ENCODE data around the gene RPL10. TPM values are rescaled to one million over a fixed set of nuclear protein-coding genes. Genes with fewer than 3 reads are reported as not detected.

RPL10 gene
- 1,000 to 10,000 TPM; 3,636 to 5,147 (median 4,635) TPM for polyA plus RNA-seq (ENCODE audit: low read depth in 6 of 6)

DNA sequence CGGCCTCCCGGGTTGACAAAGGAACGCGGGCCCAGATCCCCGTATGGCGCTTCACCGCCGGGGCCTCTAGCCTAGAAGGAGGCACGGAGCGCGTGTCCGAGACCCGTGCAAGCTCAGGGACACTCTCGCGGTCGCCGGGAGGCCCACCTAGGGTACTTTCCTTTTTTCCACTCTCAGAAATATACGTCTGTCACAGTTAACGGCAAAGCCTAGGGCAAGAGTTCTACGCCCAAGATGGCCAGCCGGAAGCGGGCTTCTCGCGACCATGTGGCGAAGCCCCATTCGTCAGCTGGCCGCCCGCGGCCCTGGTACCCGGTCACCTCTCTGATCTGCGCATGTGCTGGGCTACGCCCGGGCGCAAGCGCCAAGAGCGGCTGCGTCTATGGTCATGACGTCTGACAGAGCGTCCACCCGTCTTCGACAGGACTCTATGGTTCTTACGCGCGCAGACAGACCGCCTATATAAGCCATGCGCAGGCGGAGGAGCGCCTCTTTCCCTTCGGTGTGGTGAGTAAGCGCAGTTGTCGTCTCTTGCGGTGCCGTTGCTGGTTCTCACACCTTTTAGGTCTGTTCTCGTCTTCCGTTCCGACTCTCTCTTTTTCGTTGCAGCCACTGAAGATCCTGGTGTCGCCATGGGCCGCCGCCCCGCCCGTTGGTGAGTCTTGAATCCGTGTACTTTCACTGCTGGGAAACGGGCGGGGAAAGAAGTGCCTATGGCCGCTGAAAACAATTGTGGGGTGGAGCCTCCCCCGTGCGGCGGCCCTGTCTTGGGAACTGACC, at the start of gene RPL10:
RPL10 (plus strand) TSS at position 490 of the 780 bp plus-strand sequence; CDS start at position 633, 143 bp downstream.
- DNase-seq (peak; percentile 89), ATAC-seq (ENCODE audit: low read depth in 2 of 2) (peak; percentile 72 to 75)
- no peaks in the 10 kb centered on the region for H3K27me3 Mint-ChIP-seq
- peaks cover 17 to 21% of the 10 kb centered on the region in 2 donors for H3K36me3 Mint-ChIP-seq
- peaks cover 14 to 26% (median 14%) of the 10 kb centered on the region in 3 donors for H3K4me1 Mint-ChIP-seq
- peak within 1 kb of the TSS; percentile 98 to 100 (median 99) for H3K27ac Mint-ChIP-seq
- peaks cover 0 to 8% (median 0%) of the 10 kb centered on the region in 7 donors for H3K9me3 Mint-ChIP-seq
- H3K4me3 Mint-ChIP-seq: peak within 1 kb of the TSS; percentile 95 to 100 (median 98)

- Mint-ChIP-seq H3K36me3 (no peaks in the 10 kb centered on the region), H3K4me1 (peaks cover 16 to 31% (median 22%) of the 10 kb centered on the region in 3 donors), H3K4me3 (no peak overlapping the region), H3K9me3 (no peaks in the 10 kb centered on the region), H3K27ac (peak overlapping the region in 4 of 6 donors; percentile 36 to 69 (median 52)), H3K27me3 (no peaks in the 10 kb centered on the region)
- DNase-seq (no peak), ATAC-seq (ENCODE audit: low read depth in 2 of 2) (no peak)
Observed at GRCh38 chrX:154348646-154349358, 49.4 kb upstream of the RPL10 start.

- peak overlapping the region in 1 of 6 donors; percentile 36 for H3K27ac Mint-ChIP-seq
Observed at GRCh38 chrX:154349359-154349935, 48.7 kb upstream of the RPL10 start.

GRCh38 chrX:154349979-154350378, 48.2 kb upstream of the RPL10 start:
- H3K36me3 Mint-ChIP-seq: no peaks in the 10 kb centered on the region
- DNase-seq: no peak
- H3K27ac Mint-ChIP-seq: peak overlapping the region in 1 of 6 donors; percentile 36
- peak overlapping the region in 1 of 8 donors; percentile 41 for H3K4me3 Mint-ChIP-seq
- H3K9me3 Mint-ChIP-seq: no peaks in the 10 kb centered on the region
- H3K27me3 Mint-ChIP-seq: no peaks in the 10 kb centered on the region
- H3K4me1 Mint-ChIP-seq: peaks cover 16 to 31% (median 22%) of the 10 kb centered on the region in 3 donors
- no peak for ATAC-seq (ENCODE audit: low read depth in 2 of 2)

More at GRCh38 chrX:154349359-154349935, 48.7 kb upstream of the RPL10 start:
- ATAC-seq (ENCODE audit: low read depth in 2 of 2): no peak
- Mint-ChIP-seq H3K36me3 (no peaks in the 10 kb centered on the region), H3K9me3 (no peaks in the 10 kb centered on the region), H3K27me3 (no peaks in the 10 kb centered on the region), H3K4me3 (peak overlapping the region in 1 of 8 donors; percentile 19), H3K4me1 (peaks cover 16 to 31% (median 22%) of the 10 kb centered on the region in 3 donors)
- DNase-seq: no peak

DNA sequence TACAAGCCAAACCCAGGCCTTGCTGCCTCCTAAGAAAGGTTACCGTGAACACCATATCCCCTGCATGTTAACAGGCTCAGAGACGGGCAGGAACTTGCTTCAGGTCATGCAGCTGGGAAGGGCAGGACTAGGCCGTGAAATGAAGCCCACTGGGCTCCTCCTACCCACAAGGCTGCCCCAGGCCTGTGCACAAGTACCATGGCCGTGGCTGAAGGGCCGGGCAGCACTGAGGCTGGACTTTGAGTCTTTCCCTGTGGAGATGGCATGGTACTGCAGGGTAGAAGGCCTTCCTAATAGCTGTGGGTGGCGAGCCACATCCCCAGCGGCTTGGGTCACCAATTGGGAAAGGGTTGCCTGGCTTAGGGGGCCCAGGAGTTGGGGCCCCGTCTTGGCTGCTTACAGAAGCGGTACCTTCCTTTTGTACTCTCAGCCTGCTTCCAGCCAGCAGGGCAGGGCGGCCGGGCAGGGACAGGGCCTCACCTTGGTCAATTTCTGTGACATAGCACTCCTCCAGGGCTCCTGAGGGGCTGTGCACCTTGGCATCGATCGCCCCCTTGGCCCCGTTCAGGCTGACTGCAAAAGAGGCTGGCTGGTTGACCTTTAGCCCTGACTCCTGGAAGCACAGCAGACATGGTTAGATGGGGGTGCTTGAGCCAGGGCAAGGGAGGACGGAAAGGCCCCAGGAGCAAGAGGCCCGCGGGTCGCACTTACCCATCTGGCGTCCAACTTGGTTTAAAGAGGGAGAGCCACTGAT, 47.6 kb upstream of the RPL10 start:
- H3K27me3 Mint-ChIP-seq: no peaks in the 10 kb centered on the region
- no peaks in the 10 kb centered on the region for H3K9me3 Mint-ChIP-seq
- DNase-seq (no peak), ATAC-seq (ENCODE audit: low read depth in 2 of 2) (no peak)
- H3K36me3 Mint-ChIP-seq: no peaks in the 10 kb centered on the region
- H3K4me1 Mint-ChIP-seq: peaks cover 16 to 31% (median 22%) of the 10 kb centered on the region in 3 donors
- peak overlapping the region in 3 of 6 donors; percentile 66 to 82 (median 77) for H3K27ac Mint-ChIP-seq
- H3K4me3 Mint-ChIP-seq: peak overlapping the region in 6 of 8 donors; percentile 29 to 67 (median 46)

DNA sequence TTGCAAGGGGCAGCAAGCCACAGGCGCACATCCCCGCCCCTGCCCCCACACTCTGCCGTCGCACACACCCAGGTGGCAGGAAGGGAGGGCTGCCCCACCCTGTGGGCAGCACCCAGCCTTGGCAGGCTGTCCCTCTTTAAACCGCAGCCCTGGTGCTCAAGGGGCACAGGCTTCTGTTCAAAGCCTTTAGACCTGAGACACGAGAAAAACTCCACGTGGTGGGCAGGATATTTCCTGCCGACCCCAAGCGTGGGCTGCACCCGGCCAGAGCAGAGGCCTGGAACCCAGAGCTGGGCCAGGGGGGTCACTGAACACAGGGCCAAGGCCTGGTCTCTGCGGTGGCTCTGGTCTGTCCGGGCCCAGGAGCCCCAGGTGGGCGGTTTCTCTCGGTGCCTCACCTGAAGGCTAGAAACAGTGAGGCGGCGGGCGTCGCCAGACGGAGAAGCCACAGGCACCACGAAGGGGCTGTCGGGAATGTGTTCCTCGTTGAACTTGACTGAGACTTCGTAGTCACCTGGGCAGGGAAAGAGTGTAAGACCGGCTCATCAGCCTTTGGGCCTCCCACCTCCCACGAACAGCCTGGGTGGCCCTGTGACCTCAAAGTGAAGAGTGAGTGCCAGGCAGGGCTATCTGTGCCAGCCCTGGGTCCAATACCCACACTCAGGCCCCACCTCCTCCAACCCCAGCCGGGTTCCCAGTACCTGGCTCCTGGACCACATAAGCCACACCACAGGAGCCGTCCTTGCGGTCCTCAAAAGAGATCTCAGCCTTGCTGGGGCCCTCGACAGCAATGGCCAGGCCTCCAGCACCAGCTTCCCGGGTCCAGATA, 46.8 kb upstream of the RPL10 start:
- peaks cover 16 to 31% (median 22%) of the 10 kb centered on the region in 3 donors for H3K4me1 Mint-ChIP-seq
- ATAC-seq (ENCODE audit: low read depth in 2 of 2) (peak; percentile 54 to 62), DNase-seq (peak; percentile 57)
- H3K27me3 Mint-ChIP-seq: no peaks in the 10 kb centered on the region
- H3K27ac Mint-ChIP-seq: peak overlapping the region in 4 of 6 donors; percentile 59 to 94 (median 74)
- peak overlapping the region in 6 of 8 donors; percentile 29 to 51 (median 46) for H3K4me3 Mint-ChIP-seq
- H3K36me3 Mint-ChIP-seq: no peaks in the 10 kb centered on the region
- no peaks in the 10 kb centered on the region for H3K9me3 Mint-ChIP-seq

DNA sequence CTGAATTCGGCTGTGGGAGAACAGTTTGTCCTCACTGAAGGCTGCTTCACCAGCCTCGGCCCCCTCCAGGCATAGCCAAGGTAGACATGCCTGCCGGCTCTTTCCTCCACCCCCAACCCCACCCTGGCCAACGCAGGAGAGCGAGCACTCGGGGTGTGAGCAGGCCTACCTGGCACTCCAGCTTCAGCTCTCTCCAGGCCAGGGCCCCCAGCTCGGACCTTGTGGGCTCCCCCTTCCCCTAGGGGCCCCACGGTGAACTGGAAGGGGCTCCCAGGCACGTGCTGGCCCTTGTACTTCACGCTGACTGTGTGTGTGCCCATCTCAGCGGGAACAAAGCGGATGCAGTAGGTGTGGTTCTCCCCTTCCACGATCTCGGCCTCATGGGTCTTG, 46.2 kb upstream of the RPL10 start:
- Mint-ChIP-seq H3K27me3 (no peaks in the 10 kb centered on the region), H3K27ac (peak overlapping the region in 2 of 6 donors; percentile 66 to 67), H3K4me3 (peak overlapping the region in 4 of 8 donors; percentile 22 to 51 (median 46)), H3K9me3 (no peaks in the 10 kb centered on the region), H3K36me3 (no peaks in the 10 kb centered on the region), H3K4me1 (peaks cover 16 to 30% (median 21%) of the 10 kb centered on the region in 3 donors)
- no peak for ATAC-seq (ENCODE audit: low read depth in 2 of 2)
- no peak for DNase-seq

- no peak for DNase-seq
- H3K4me1 Mint-ChIP-seq: peaks cover 11 to 25% (median 17%) of the 10 kb centered on the region in 3 donors
- no peaks in the 10 kb centered on the region for H3K9me3 Mint-ChIP-seq
- H3K27me3 Mint-ChIP-seq: no peaks in the 10 kb centered on the region
- peak overlapping the region in 3 of 6 donors; percentile 33 to 34 (median 34) for H3K27ac Mint-ChIP-seq
- no peak for ATAC-seq (ENCODE audit: low read depth in 2 of 2)
- no peaks in the 10 kb centered on the region for H3K36me3 Mint-ChIP-seq
- peak overlapping the region in 1 of 8 donors; percentile 48 for H3K4me3 Mint-ChIP-seq
Observed at GRCh38 chrX:154352466-154352865, 45.7 kb upstream of the RPL10 start.

DNA sequence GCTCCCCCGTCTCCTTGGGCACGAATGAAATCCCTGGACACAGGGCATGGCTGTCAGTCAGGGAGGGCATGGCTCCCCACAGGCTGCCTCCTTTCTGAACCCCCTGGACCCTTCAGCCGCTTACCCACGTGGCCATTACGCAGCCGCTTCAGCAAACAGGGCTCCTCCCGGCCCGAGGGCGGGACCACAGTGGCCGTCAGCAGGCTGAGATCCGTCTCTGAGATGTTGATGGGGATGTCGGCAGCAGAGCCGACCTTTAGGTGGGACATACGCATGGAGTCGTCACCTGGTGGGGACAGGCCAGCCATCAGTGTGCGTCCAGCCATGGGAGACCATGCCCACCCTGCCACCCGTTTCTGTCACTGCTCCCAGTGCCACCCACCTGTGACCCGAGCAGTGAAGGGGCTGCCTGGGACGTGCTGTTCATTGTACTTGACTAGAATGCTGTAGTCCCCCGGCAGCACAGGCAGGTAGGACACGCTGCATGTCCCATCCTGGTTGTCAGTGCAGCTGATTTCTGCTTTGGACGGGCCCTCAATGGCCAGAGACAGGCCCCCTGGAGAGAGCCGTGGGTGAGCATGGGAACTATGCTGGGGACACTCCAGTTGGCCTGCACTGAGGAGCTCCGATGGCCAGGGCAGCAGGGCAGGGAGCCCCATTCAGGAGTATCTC, 44.9 kb upstream of the RPL10 start:
- ATAC-seq (ENCODE audit: low read depth in 2 of 2) (no peak), DNase-seq (no peak)
- Mint-ChIP-seq H3K27ac (peak overlapping the region in 3 of 6 donors; percentile 16 to 79 (median 37)), H3K4me1 (peaks cover 6 to 18% (median 15%) of the 10 kb centered on the region in 3 donors), H3K36me3 (no peaks in the 10 kb centered on the region), H3K4me3 (peak overlapping the region in 1 of 8 donors; percentile 12), H3K27me3 (no peaks in the 10 kb centered on the region), H3K9me3 (no peaks in the 10 kb centered on the region)

- Mint-ChIP-seq H3K36me3 (no peaks in the 10 kb centered on the region), H3K27ac (peak overlapping the region in 2 of 6 donors; percentile 16 to 37)
- no peak for DNase-seq
Observed at GRCh38 chrX:154354013-154354412, 44.2 kb upstream of the RPL10 start.

GRCh38 chrX:154354516-154354915, 43.7 kb upstream of the RPL10 start:
- Mint-ChIP-seq H3K27ac (no peak overlapping the region), H3K36me3 (no peaks in the 10 kb centered on the region), H3K27me3 (no peaks in the 10 kb centered on the region), H3K4me3 (no peak overlapping the region), H3K4me1 (peaks cover 10 to 16% (median 15%) of the 10 kb centered on the region in 3 donors), H3K9me3 (no peaks in the 10 kb centered on the region)
- DNase-seq (no peak), ATAC-seq (ENCODE audit: low read depth in 2 of 2) (no peak)

More at GRCh38 chrX:154354013-154354412, 44.2 kb upstream of the RPL10 start:
- Mint-ChIP-seq H3K4me1 (peaks cover 10 to 16% (median 15%) of the 10 kb centered on the region in 3 donors), H3K4me3 (no peak overlapping the region), H3K27me3 (no peaks in the 10 kb centered on the region), H3K9me3 (no peaks in the 10 kb centered on the region)
- no peak for ATAC-seq (ENCODE audit: low read depth in 2 of 2)

Measured in naive B cell (primary cell).